Mucosa of rectum (tissue), 2 donors: ENCODE measurements around the gene EFNA5.

ENCODE experiments used
- H3K27ac ChIP-seq, 2 donors: one replicate each; pipeline ENCODE4 v1.7.0; 2013; ENCODE audit warnings: inconsistent platforms in 2 of 2, low read depth in 2 of 2, low read length in 2 of 2
- H3K27me3 ChIP-seq, 2 donors: one replicate each; pipeline ENCODE4 v1.7.0; 2013; ENCODE audit warnings: low read length in 2 of 2; ENCODE audit not compliant: control insufficient read depth in 2 of 2, insufficient read depth in 2 of 2
- H3K36me3 ChIP-seq, 2 donors: one replicate each; pipeline ENCODE4 v1.7.0; 2013; ENCODE audit warnings: low read length in 2 of 2; ENCODE audit not compliant: control insufficient read depth in 2 of 2, insufficient read depth in 2 of 2
- H3K4me1 ChIP-seq, 2 donors: one replicate each; pipeline ENCODE4 v1.7.0; 2013; ENCODE audit warnings: low read length in 2 of 2, mild to moderate bottlenecking in 1 of 2; ENCODE audit not compliant: control insufficient read depth in 2 of 2, insufficient read depth in 2 of 2
- H3K4me3 ChIP-seq, 2 donors: one replicate each; pipeline ENCODE4 v1.7.0; 2013; ENCODE audit warnings: low read length in 2 of 2
- H3K9ac ChIP-seq, 2 donors: one replicate each; pipeline ENCODE4 v1.7.0; 2013; ENCODE audit warnings: low read length in 2 of 2, low read depth in 1 of 2, mild to moderate bottlenecking in 1 of 2
- H3K9me3 ChIP-seq, 2 donors: one replicate each; pipeline ENCODE4 v1.7.0; 2013; ENCODE audit warnings: low read length in 2 of 2; ENCODE audit not compliant: control insufficient read depth in 2 of 2
- donor health status: healthy.
- donor health status: Normal muscosa, but diverticular disease.

Gene EFNA5

DNA sequence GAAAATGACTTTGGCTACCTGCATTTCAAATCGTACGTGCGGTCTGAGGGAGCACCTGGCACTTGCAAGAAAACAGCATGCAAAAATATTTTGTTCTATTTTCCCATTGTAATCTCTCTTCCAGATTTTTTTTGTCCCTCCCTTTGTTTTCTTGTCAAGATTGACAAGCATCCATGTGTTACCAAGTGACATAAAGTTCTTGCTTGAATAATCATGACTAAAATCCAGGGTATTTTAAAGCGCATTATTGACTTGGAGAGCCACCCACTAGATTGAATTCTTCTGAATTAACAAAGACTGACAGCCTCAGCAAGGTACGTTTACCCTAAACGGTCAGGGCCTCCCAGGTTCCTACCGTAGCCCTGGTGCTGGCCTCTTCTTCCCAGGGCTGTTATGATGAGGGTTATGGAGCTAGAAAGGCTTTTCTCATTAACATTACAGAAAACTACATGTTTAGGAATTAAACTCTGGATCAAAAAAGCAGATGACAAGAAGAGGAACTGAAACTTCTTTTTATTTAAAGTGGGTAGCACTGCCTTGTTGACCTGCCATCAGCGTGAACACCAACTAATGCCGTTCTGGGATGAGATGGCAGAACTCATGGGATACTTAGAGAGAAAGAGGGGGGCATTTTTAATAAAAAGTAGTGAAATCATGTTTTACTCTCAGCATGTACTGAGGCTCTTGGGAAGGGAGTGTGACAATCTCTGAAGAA, 297.0 kb downstream of the EFNA5 start:
- Histone ChIP-seq H3K27me3 (no peaks in the 10 kb centered on the region), H3K4me1 (no peaks in the 10 kb centered on the region), H3K9ac (no peak overlapping the region), H3K36me3 (no peaks in the 10 kb centered on the region), H3K4me3 (no peak overlapping the region), H3K9me3 (no peaks in the 10 kb centered on the region), H3K27ac (no peak overlapping the region)

DNA sequence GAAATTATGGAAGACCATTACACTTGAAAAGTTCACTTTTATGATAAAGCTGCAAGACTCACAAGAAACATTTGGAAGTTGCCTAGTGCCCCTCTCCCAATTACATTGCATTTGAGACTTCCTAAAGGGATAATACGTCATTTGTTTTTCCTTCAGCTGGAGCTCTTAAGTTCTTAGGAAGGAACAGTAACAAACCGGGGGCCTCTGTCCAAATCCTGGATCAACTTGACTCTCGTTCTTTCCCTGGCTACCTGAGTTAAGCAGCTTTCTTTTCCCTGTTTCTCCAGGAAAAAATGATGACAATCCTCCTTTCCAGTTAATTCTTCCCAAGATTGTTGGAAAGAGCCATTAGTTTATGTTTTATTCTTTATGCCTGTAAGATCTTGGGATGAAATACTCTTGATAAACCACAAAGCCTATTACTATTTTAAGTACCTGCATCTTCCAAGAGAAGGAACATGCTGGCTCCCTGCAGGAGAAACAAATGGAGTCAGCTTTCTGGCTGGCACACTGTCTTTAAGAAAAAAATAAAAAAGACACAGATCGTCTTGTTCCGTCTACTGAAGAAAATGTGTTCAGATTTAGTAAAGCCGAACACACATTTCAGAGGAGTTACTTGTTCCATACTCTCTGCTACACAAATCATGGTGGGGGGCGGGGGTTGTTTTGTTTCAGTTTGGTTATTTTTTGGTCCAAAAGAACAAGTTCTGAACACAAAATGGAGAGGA, 297.9 kb downstream of the EFNA5 start:
- Histone ChIP-seq H3K27ac (no peak overlapping the region), H3K36me3 (no peaks in the 10 kb centered on the region), H3K9me3 (no peaks in the 10 kb centered on the region), H3K4me3 (no peak overlapping the region), H3K4me1 (no peaks in the 10 kb centered on the region), H3K27me3 (no peaks in the 10 kb centered on the region), H3K9ac (no peak overlapping the region)

- Histone ChIP-seq H3K4me3 (no peak overlapping the region), H3K9me3 (no peaks in the 10 kb centered on the region), H3K4me1 (peaks cover 0 to under 1% of the 10 kb centered on the region in 2 donors), H3K27me3 (no peaks in the 10 kb centered on the region), H3K27ac (no peak overlapping the region), H3K9ac (no peak overlapping the region), H3K36me3 (no peaks in the 10 kb centered on the region)
These were observed 300.3 kb downstream of the EFNA5 start for GRCh38 chr5:107370396-107370968.

DNA sequence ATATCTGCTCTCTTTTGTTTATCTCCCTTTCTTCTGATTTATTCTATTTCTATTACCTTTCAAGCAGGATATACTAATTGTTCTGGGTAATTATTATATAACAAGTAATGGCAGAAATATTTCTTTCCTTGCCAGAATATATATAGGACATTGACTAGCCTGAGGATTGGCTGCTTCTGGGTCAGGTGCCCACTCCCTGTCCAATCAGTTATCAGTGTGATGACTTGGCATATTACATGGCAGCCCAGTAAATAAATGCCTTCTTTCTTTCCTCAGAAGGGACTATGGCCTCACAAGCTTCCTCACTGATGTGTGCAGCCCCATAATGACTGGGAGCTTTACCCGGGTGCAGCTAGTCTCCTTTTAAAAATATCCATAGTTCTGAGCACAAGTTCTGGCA, 301.1 kb downstream of the EFNA5 start:
- Histone ChIP-seq H3K9me3 (no peaks in the 10 kb centered on the region), H3K9ac (no peak overlapping the region), H3K4me1 (peaks cover 0 to 3% of the 10 kb centered on the region in 2 donors), H3K4me3 (no peak overlapping the region), H3K27me3 (no peaks in the 10 kb centered on the region), H3K36me3 (no peaks in the 10 kb centered on the region), H3K27ac (no peak overlapping the region)

DNA sequence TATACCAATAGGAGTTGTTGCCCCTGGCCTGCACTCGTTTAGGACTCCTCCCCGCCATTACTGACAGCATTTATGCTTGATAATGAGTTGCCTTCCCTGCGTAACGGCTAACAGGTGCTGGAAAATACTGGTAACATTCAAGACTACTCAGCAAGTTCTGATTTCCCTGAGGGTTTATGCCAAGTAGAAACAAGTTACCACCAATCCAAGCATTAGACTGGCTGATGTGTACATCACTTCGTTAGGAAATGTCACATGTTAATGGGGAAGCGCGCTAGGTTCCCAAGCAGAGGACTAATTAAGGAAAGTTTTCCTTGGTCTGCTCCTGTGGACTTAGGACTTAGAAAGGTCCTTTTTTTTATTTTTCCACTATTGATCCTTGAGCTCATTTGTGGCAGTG, 302.1 kb downstream of the EFNA5 start:
- no peak overlapping the region for H3K27ac ChIP-seq
- H3K4me3 ChIP-seq: no peak overlapping the region
- peaks cover 0 to 3% of the 10 kb centered on the region in 2 donors for H3K4me1 ChIP-seq
- H3K36me3 ChIP-seq: no peaks in the 10 kb centered on the region
- no peaks in the 10 kb centered on the region for H3K27me3 ChIP-seq
- H3K9ac ChIP-seq: no peak overlapping the region
- no peaks in the 10 kb centered on the region for H3K9me3 ChIP-seq

- no peak overlapping the region for H3K4me3 ChIP-seq
- no peaks in the 10 kb centered on the region for H3K27me3 ChIP-seq
- no peak overlapping the region for H3K27ac ChIP-seq
- no peaks in the 10 kb centered on the region for H3K9me3 ChIP-seq
- H3K36me3 ChIP-seq: no peaks in the 10 kb centered on the region
- H3K4me1 ChIP-seq: peaks cover 0 to 3% of the 10 kb centered on the region in 2 donors
- H3K9ac ChIP-seq: no peak overlapping the region
These were observed 302.8 kb downstream of the EFNA5 start for GRCh38 chr5:107367939-107368338.

DNA sequence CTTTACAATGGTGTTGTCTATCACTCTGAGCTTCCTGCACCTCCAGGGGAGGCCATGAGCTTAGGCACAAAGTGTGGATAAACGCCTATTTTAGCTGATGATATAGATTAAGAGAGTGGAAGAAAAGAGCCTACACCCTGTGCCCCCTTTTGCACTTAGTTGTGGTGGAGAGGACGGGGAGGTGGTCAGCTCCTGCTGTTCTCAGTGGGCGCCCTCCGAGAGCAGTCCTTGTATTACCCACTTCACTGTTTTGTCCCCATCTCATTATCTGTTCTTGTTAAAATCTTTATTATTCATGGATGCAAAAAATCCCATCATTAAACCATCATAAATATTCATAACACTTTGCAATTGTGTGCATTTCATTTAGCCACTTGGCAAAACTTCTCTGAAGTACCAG, 303.3 kb downstream of the EFNA5 start:
- Histone ChIP-seq H3K9ac (no peak overlapping the region), H3K36me3 (no peaks in the 10 kb centered on the region), H3K27me3 (no peaks in the 10 kb centered on the region)

GRCh38 chr5:107365320-107366109, 305.2 kb downstream of the EFNA5 start:
- Histone ChIP-seq H3K9me3 (no peaks in the 10 kb centered on the region), H3K4me1 (peaks cover 0 to 3% of the 10 kb centered on the region in 2 donors), H3K27me3 (no peaks in the 10 kb centered on the region), H3K9ac (no peak overlapping the region), H3K4me3 (no peak overlapping the region), H3K36me3 (no peaks in the 10 kb centered on the region), H3K27ac (no peak overlapping the region)

More for the DNA sequence above, 303.3 kb downstream of the EFNA5 start:
- Histone ChIP-seq H3K9me3 (no peaks in the 10 kb centered on the region), H3K27ac (no peak overlapping the region), H3K4me1 (peaks cover 0 to 3% of the 10 kb centered on the region in 2 donors), H3K4me3 (no peak overlapping the region)

- Histone ChIP-seq H3K27me3 (no peaks in the 10 kb centered on the region), H3K27ac (no peak overlapping the region), H3K36me3 (no peaks in the 10 kb centered on the region), H3K4me1 (peaks cover 0 to 3% of the 10 kb centered on the region in 2 donors), H3K9ac (no peak overlapping the region), H3K9me3 (no peaks in the 10 kb centered on the region), H3K4me3 (no peak overlapping the region)
These were observed 306.1 kb downstream of the EFNA5 start for GRCh38 chr5:107364443-107365319.
